Measurements from ENCODE around the gene CRB1.

The CRB1 gene

GRCh38 chr1:197358959-197359358, 90.9 kb downstream of the CRB1 start:
- H3K9me2 ChIP-seq (replicated peaks; ENCODE audit: low read depth, low read length): no peaks in the 10 kb centered on the region
- no peaks in the 10 kb centered on the region for H3K27me3 ChIP-seq (ENCODE audit: insufficient read depth, low read length, poor library complexity, severe bottlenecking)
- no peaks in the 10 kb centered on the region for H3K36me3 ChIP-seq (ENCODE audit: insufficient read depth, low read length)
- H3K9me3 ChIP-seq (ENCODE audit: insufficient read depth, low read depth, low read length): no peaks in the 10 kb centered on the region
- no peak overlapping the region for H3K4me2 ChIP-seq (ENCODE audit: low read depth, low read length, poor library complexity, severe bottlenecking)
- H3F3A ChIP-seq (ENCODE audit: low read depth): no peaks in the 10 kb centered on the region
- no peak overlapping the region for H3K4me3 ChIP-seq (ENCODE audit: low read length, poor library complexity, severe bottlenecking)
- no peaks in the 10 kb centered on the region for H4K20me1 ChIP-seq (ENCODE audit: insufficient read depth, low read length, poor library complexity, severe bottlenecking)
- no peak overlapping the region for H2AFZ ChIP-seq (ENCODE audit: low read length)
- TF ChIP-seq EZH2phosphoT487 (IDR thresholded peaks at IDR 0.05; ENCODE audit: borderline replicate concordance) (no peak), CTCF (conservative IDR thresholded peaks at IDR 0.05; ENCODE audit: low read length) (no peak)
- no peaks in the 10 kb centered on the region for H3K4me1 ChIP-seq (ENCODE audit: insufficient read depth, low read length, poor library complexity, severe bottlenecking)
- H3K9ac ChIP-seq (ENCODE audit: low read depth, low read length, poor library complexity, severe bottlenecking): no peak overlapping the region
- H3K79me2 ChIP-seq (ENCODE audit: insufficient read depth, low read length): no peaks in the 10 kb centered on the region

DNA sequence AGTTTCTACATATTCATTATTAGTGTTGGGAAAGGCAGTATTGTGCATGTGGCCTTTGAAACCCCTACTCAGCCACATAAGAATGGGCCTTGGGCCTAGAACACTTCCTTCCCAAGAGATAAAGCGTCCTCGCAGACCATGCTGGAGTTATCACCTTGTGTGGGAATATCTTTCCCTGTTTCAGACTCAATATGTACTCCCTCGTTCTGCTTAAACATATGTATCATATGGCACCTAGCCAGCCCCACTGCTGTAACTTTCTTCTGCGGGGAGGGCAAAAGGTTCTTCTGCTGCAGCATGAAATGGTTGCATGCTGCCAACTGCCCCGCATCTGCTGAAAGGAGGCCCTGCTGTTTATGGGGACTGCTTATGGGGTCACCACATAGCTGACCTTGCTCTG, 92.0 kb downstream of the CRB1 start:
- Histone ChIP-seq H3K4me1 (ENCODE audit: insufficient read depth, low read length, poor library complexity, severe bottlenecking) (no peaks in the 10 kb centered on the region), H2AFZ (ENCODE audit: low read length) (0 out of 2 replicates have a peak overlapping the region, but pooled peaks have one; percentile 20), H3F3A (ENCODE audit: low read depth) (no peaks in the 10 kb centered on the region), H3K9me2 (replicated peaks; ENCODE audit: low read depth, low read length) (no peaks in the 10 kb centered on the region), H4K20me1 (ENCODE audit: insufficient read depth, low read length, poor library complexity, severe bottlenecking) (no peaks in the 10 kb centered on the region), H3K9me3 (ENCODE audit: insufficient read depth, low read depth, low read length) (no peaks in the 10 kb centered on the region), H3K36me3 (ENCODE audit: insufficient read depth, low read length) (no peaks in the 10 kb centered on the region), H3K27me3 (ENCODE audit: insufficient read depth, low read length, poor library complexity, severe bottlenecking) (no peaks in the 10 kb centered on the region), H3K9ac (ENCODE audit: low read depth, low read length, poor library complexity, severe bottlenecking) (no peak overlapping the region), H3K4me2 (ENCODE audit: low read depth, low read length, poor library complexity, severe bottlenecking) (no peak overlapping the region), H3K79me2 (ENCODE audit: insufficient read depth, low read length) (no peaks in the 10 kb centered on the region), H3K4me3 (ENCODE audit: low read length, poor library complexity, severe bottlenecking) (no peak overlapping the region)
- no peak for TF ChIP-seq CTCF (conservative IDR thresholded peaks at IDR 0.05; ENCODE audit: low read length)
- no peak for TF ChIP-seq EZH2phosphoT487 (IDR thresholded peaks at IDR 0.05; ENCODE audit: borderline replicate concordance)

GRCh38 chr1:197362871-197363270, 94.8 kb downstream of the CRB1 start:
- H3K9me2 ChIP-seq (replicated peaks; ENCODE audit: low read depth, low read length): no peaks in the 10 kb centered on the region
- no peaks in the 10 kb centered on the region for H3F3A ChIP-seq (ENCODE audit: low read depth)
- no peak overlapping the region for H3K4me3 ChIP-seq (ENCODE audit: low read length, poor library complexity, severe bottlenecking)
- no peak for TF ChIP-seq EZH2phosphoT487 (IDR thresholded peaks at IDR 0.05; ENCODE audit: borderline replicate concordance)
- no peak for TF ChIP-seq CTCF (conservative IDR thresholded peaks at IDR 0.05; ENCODE audit: low read length)
- H2AFZ ChIP-seq (ENCODE audit: low read length): no peak overlapping the region
- H3K36me3 ChIP-seq (ENCODE audit: insufficient read depth, low read length): no peaks in the 10 kb centered on the region
- H3K9ac ChIP-seq (ENCODE audit: low read depth, low read length, poor library complexity, severe bottlenecking): no peak overlapping the region
- H3K9me3 ChIP-seq (ENCODE audit: insufficient read depth, low read depth, low read length): no peaks in the 10 kb centered on the region
- H3K4me1 ChIP-seq (ENCODE audit: insufficient read depth, low read length, poor library complexity, severe bottlenecking): no peaks in the 10 kb centered on the region
- no peaks in the 10 kb centered on the region for H4K20me1 ChIP-seq (ENCODE audit: insufficient read depth, low read length, poor library complexity, severe bottlenecking)
- H3K79me2 ChIP-seq (ENCODE audit: insufficient read depth, low read length): no peaks in the 10 kb centered on the region
- H3K4me2 ChIP-seq (ENCODE audit: low read depth, low read length, poor library complexity, severe bottlenecking): no peak overlapping the region
- no peaks in the 10 kb centered on the region for H3K27me3 ChIP-seq (ENCODE audit: insufficient read depth, low read length, poor library complexity, severe bottlenecking)

Data from Loucy (cell line).